K562 (cell line): ENCODE measurements around the gene C9orf50. TPM values are rescaled to one million over a fixed set of nuclear protein-coding genes. Genes with fewer than 3 reads are reported as not detected.

Experiments used
- ATAC-seq: fragments of 200-7000 bp; cut with Tn5 transposase; 3 replicates; pipeline ENCODE4 v1.9.1; 2020; ENCODE audit warnings: moderate library complexity
- BruUV-seq: library from RNA; stranded (reverse); fragments of 400-500 nt; replicated peaks from 2 replicates; lab custom pipeline; 2021; lab: Mats Ljungman, UMichigan
- CTCF ChIA-PET: fragments of 300-600 bp; formaldehyde crosslinking; extraction: SDS; loops from one replicate; lab custom pipeline; 2021; ENCODE audit warnings: low intra/inter-chr PET ratio; lab: Yijun Ruan, JAX
- POLR2A ChIA-PET: fragments of 300-600, 350-650 bp; sonication (Branson Sonifier 250); formaldehyde crosslinking; extraction: SDS; loops from one replicate; lab custom pipeline; 2021; ENCODE audit warnings: antibody characterized with exemption, inconsistent platforms; lab: Yijun Ruan, JAX
- DNase-seq, 4 experiments: peaks; one replicate each; pipeline versions ENCODE4 v3.0.0 to v3.0.0-alpha.2; 2011 to 2018; ENCODE audit warnings: low spot score in 3 of 4, mixed read lengths in 3 of 4; ENCODE audit errors: extremely low read depth in 1 of 4
- FAIRE-seq: peaks from 2 replicates; lab custom pipeline; 2011; peaks lifted over from hg19 to GRCh38; lab: Jason Lieb, UNC
- H2AFZ ChIP-seq: 2 replicates; pipeline ENCODE4 v1.6.0; 2011; ENCODE audit warnings: low read depth, low read length, control low read depth, inconsistent platforms
- H3K27ac ChIP-seq: fragments of 200-600 bp; 3 replicates; pipeline ENCODE4 v1.8.0; 2011; ENCODE audit warnings: low read depth, mild to moderate bottlenecking, control low read depth, inconsistent platforms, low read length, moderate library complexity, mixed read lengths; ENCODE audit errors: extremely low read depth
- H3K27me3 ChIP-seq, 2 experiments: fragments of 300-600 bp in 1 of 2; 2 replicates in 1 of 2; 3 replicates in 1 of 2; pipeline versions ENCODE4 v1.6.0 to v1.8.0; 2011; ENCODE audit warnings: inconsistent platforms in 2 of 2, low read length in 2 of 2, mild to moderate bottlenecking in 1 of 2, mixed read lengths in 1 of 2, moderate library complexity in 1 of 2; ENCODE audit not compliant: control insufficient read depth in 2 of 2, insufficient read depth in 2 of 2
- H3K36me3 ChIP-seq: fragments of 300-600 bp; 3 replicates; pipeline ENCODE4 v1.8.0; 2011; ENCODE audit warnings: mild to moderate bottlenecking, low read length, inconsistent platforms; ENCODE audit not compliant: control insufficient read depth, insufficient read depth
- H3K4me1 ChIP-seq, 2 experiments: fragments of 200-600 bp in 1 of 2; replicated peaks in 1 of 2; 2 replicates in 1 of 2; 3 replicates in 1 of 2; pipeline versions ENCODE4 v1.5.1 to v1.8.0; 2011; ENCODE audit warnings: inconsistent platforms in 2 of 2, low read length in 2 of 2, mild to moderate bottlenecking in 1 of 2, mixed read lengths in 1 of 2, moderate library complexity in 1 of 2; ENCODE audit not compliant: control insufficient read depth in 2 of 2, insufficient read depth in 2 of 2
- H3K4me2 ChIP-seq: 2 replicates; pipeline ENCODE4 v1.6.1; 2011; ENCODE audit warnings: low read length, control low read depth, inconsistent platforms, mixed read lengths; ENCODE audit not compliant: insufficient read depth
- H3K4me3 ChIP-seq: fragments of 200-600 bp; sonication (generic), shearing (Covaris generic); 2 replicates; pipeline ENCODE4 v1.5.1; 2016; ENCODE audit warnings: control low read depth, inconsistent platforms
- H3K79me2 ChIP-seq: fragments of 200-600 bp; 3 replicates; pipeline ENCODE4 v1.8.0; 2011; ENCODE audit warnings: low read length, inconsistent platforms; ENCODE audit not compliant: control insufficient read depth, insufficient read depth
- H3K9ac ChIP-seq, 2 experiments: 2 replicates each; pipeline versions ENCODE4 v1.6.0 to v1.6.1; 2011; ENCODE audit warnings: low read depth in 2 of 2, low read length in 2 of 2, control low read depth in 1 of 2, inconsistent platforms in 1 of 2, mild to moderate bottlenecking in 1 of 2, mixed read lengths in 1 of 2; ENCODE audit not compliant: insufficient read depth in 1 of 2
- H3K9me1 ChIP-seq: one replicate; pipeline ENCODE4 v1.6.0; 2011; ENCODE audit warnings: inconsistent platforms, mild to moderate bottlenecking, low read length, moderate library complexity; ENCODE audit not compliant: control insufficient read depth, insufficient read depth
- H3K9me3 ChIP-seq: replicated peaks from 2 replicates; pipeline ENCODE4 v1.5.1; 2011; ENCODE audit warnings: low read depth, low read length, inconsistent platforms; ENCODE audit not compliant: control insufficient read depth, insufficient read depth
- H4K20me1 ChIP-seq: replicated peaks from 2 replicates; pipeline ENCODE4 v1.6.1; 2011; ENCODE audit warnings: low read length, inconsistent platforms, mixed read lengths; ENCODE audit not compliant: control insufficient read depth, insufficient read depth
- RBFOX2 ChIP-seq: fragments of 200-400 bp; formaldehyde crosslinking; IDR thresholded peaks from 2 replicates; pipeline ENCODE4 v1.6.1; 2017; ENCODE audit warnings: low read depth, mild to moderate bottlenecking, low read length, moderate library complexity
- YY1 ChIP-seq, 3 experiments: IDR thresholded peaks; 2 replicates each; pipeline ENCODE4 v1.6.1; 2011; ENCODE audit warnings: low read length in 2 of 3, mild to moderate bottlenecking in 2 of 3, moderate library complexity in 2 of 3, borderline replicate concordance in 1 of 3, control low read depth in 1 of 3, low read depth in 1 of 3; ENCODE audit not compliant: insufficient read depth in 3 of 3, insufficient replicate concordance in 2 of 3, control insufficient read depth in 1 of 3, insufficient read length in 1 of 3; ENCODE audit errors: extremely low read depth in 1 of 3
- ZFP36 ChIP-seq: fragments of 150-350 bp; IDR thresholded peaks from 2 replicates; pipeline ENCODE4 v1.6.1; 2018; ENCODE audit warnings: low read length, low read depth; ENCODE audit not compliant: partially characterized antibody
- WGBS: fragments of 100-300 bp; shearing (Covaris generic); methylation state at CpG from one replicate; pipeline ENCODE4 v1.1.6; 2016; ENCODE audit warnings: low coverage, mixed read lengths; ENCODE audit not compliant: insufficient coverage; ENCODE audit errors: missing lambda C conversion rate; 5-methylcytosine and 5-hydroxymethylcytosine counted together
- in situ Hi-C: fragments of 300-500 bp; cut with MboI; formaldehyde crosslinking; loops from 4 replicates; pipeline ENCODE4 v1.15.0; 2018; ENCODE audit warnings: inconsistent platforms, mixed read lengths
- intact Hi-C: fragments of 100-400 bp; cut with micrococcal nuclease; formaldehyde crosslinking; loops from 2 replicates; pipeline ENCODE4 v1.14.2; 2022
- polyA plus RNA-seq, 8 experiments: library from polyadenylated mRNA; depleted of rRNA in 4 of 8; stranded (reverse) in 5 of 8; unstranded in 3 of 8; fragments of >200 nt; fragmentation: Nextera tagmentation in 2 of 8; fragmentation: Illumina TruSeq in 1 of 8; extraction: Ambion mirVana in 2 of 8; extraction: Trizol in 1 of 8; gene quantifications; 2 replicates each; pipeline versions ENCODE4 v1.2.1 to v1.2.3, GENCODE V29; 2011 to 2014; ENCODE audit warnings: inconsistent platforms in 1 of 8, missing spikeins in 1 of 8
- total RNA-seq, 7 experiments: library from RNA; depleted of rRNA in 6 of 7; stranded (reverse); fragments of >200 nt in 6 of 7; fragmentation: Illumina TruSeq in 2 of 7; extraction: Trizol in 2 of 7; gene quantifications; 2 replicates each; pipeline versions ENCODE4 v1.2.1 to v1.2.3, GENCODE V29; 2011 to 2021; ENCODE audit warnings: low replicate concordance in 1 of 7
- TF ChIP-seq, protein P1 (sequence below): fragments of 450-650 bp; IDR thresholded peaks from 2 replicates; pipeline ENCODE4 v1.6.1; 2016; ENCODE audit warnings: antibody characterized with exemption

The C9orf50 gene
- total and polyA plus RNA-seq, 9 of the 15 experiments (the other 6 are each of a cell fraction or from before 2014, with no cell fraction given): not detected

DNA sequence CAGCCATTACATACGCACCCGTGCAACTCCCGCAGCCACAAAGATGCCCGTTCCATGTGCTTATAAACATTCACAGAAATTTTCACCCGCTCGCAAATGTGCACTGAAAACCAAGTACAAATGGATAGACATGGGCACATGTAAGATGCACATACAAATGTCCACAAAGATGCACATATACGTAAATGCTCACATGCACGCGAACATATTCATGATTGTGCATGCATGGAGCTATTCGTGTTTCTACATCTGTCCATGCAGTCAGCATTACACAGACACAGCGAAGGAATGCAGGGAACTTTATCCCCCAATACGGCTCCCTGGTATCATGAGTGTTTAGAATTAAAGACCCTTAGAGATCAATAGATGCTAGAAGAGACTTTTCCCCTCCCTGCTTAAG lies 58.4 kb downstream of the C9orf50 start:
- Histone ChIP-seq H3K9me3 (no peaks in the 10 kb centered on the region), H3K9me1 (no peaks in the 10 kb centered on the region), H3K4me2 (no peak overlapping the region), H3K27me3 (no peaks in the 10 kb centered on the region), H3K79me2 (no peaks in the 10 kb centered on the region), H3K4me3 (no peak overlapping the region), H3K4me1 (peaks cover 0 to 35% of the 10 kb centered on the region in 2 experiments; a peak in 3 of 5 replicates), H3K9ac (no peak overlapping the region), H3K27ac (no peak overlapping the region), H3K36me3 (no peaks in the 10 kb centered on the region), H4K20me1 (no peaks in the 10 kb centered on the region), H2AFZ (no peak overlapping the region)
- in situ Hi-C loops (loop anchor here (5.0 kb wide), 1 partner anchor 45 kb away; no protein-coding TSS in a partner anchor), intact Hi-C loops (no loop called here)
- TF ChIP-seq, protein P1, sequence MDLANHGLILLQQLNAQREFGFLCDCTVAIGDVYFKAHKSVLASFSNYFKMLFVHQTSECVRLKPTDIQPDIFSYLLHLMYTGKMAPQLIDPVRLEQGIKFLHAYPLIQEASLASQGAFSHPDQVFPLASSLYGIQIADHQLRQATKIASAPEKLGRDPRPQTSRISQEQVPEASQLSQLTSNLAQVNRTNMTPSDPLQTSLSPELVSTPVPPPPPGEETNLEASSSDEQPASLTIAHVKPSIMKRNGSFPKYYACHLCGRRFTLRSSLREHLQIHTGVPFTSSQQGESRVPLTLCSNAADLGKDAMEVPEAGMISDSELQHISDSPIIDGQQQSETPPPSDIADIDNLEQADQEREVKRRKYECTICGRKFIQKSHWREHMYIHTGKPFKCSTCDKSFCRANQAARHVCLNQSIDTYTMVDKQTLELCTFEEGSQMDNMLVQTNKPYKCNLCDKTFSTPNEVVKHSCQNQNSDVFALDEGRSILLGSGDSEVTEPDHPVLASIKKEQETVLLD: no peak
- no peak for TF ChIP-seq YY1 (IDR thresholded peaks at IDR 0.05; ENCODE audit: borderline replicate concordance in 1 of 3, control insufficient read depth in 1 of 3, extremely low read depth in 1 of 3, insufficient read depth in 3 of 3, insufficient read length in 1 of 3, insufficient replicate concordance in 2 of 3, low read depth in 1 of 3, low read length in 2 of 3)
- no peak for TF ChIP-seq ZFP36
- no peak for TF ChIP-seq RBFOX2
- ChIA-PET POLR2A (interaction anchor here (1.2 kb wide), 1 partner anchor 18 kb away, joined by 3 read pairs; no protein-coding TSS in a partner anchor), CTCF (no interaction called here)
- no peak for ATAC-seq
- no peak for DNase-seq
- WGBS: 30% methylated on average over 12 of the region's 12 CpGs
- no peak for FAIRE-seq
- no TSS peak for BruUV-seq

Other genes starting within 250 kb of the C9orf50 start
Only the 7 nearest of the 8 such genes appear.
- gene NTMT1, start 5.1 kb upstream of the C9orf50 start, total RNA-seq (2014; rRNA removed): 116 and 120 TPM in 2 replicates
- 49.6 and 59.2 TPM in 2 replicates for gene NTMT1, start 5.1 kb upstream of the C9orf50 start, total RNA-seq (2014; rRNA removed; fragmentation: Illumina TruSeq; extraction: Trizol)
- gene NTMT1, start 5.1 kb upstream of the C9orf50 start, total RNA-seq (2015; rRNA removed; fragmentation: Illumina TruSeq; extraction: Trizol): 74.3 and 78.1 TPM in 2 replicates
- gene NTMT1, start 5.1 kb upstream of the C9orf50 start, total RNA-seq (2021): 108 and 110 TPM in 2 replicates
- 74.7 and 79.2 TPM in 2 replicates for gene NTMT1, start 5.1 kb upstream of the C9orf50 start, polyA plus RNA-seq (2011; rRNA removed)
- 80.6 and 113 TPM in 2 replicates for gene NTMT1, start 5.1 kb upstream of the C9orf50 start, polyA plus RNA-seq (2014; fragmentation: Illumina TruSeq; extraction: Trizol)
- 10 to 100 TPM; 42.1 to 67.0 TPM for gene NTMT1, start 5.1 kb upstream of the C9orf50 start, polyA plus RNA-seq (2014; fragmentation: Nextera tagmentation; extraction: Ambion mirVana)
- 111 and 121 TPM in 2 replicates for gene NTMT1, start 5.1 kb upstream of the C9orf50 start, polyA plus RNA-seq (2014; rRNA removed)
- gene ASB6, start 21.1 kb upstream of the C9orf50 start, total RNA-seq (2014; rRNA removed): 12.4 and 15.8 TPM in 2 replicates
- gene ASB6, start 21.1 kb upstream of the C9orf50 start, total RNA-seq (2014; rRNA removed; fragmentation: Illumina TruSeq; extraction: Trizol): 4.1 and 4.9 TPM in 2 replicates
- gene ASB6, start 21.1 kb upstream of the C9orf50 start, total RNA-seq (2015; rRNA removed; fragmentation: Illumina TruSeq; extraction: Trizol): 8.6 TPM in 2 replicates
- gene ASB6, start 21.1 kb upstream of the C9orf50 start, total RNA-seq (2021): 17.1 and 17.3 TPM in 2 replicates
- gene ASB6, start 21.1 kb upstream of the C9orf50 start, polyA plus RNA-seq (2011; rRNA removed): 11.3 and 13.1 TPM in 2 replicates
- gene ASB6, start 21.1 kb upstream of the C9orf50 start, polyA plus RNA-seq (2014; fragmentation: Illumina TruSeq; extraction: Trizol): 12.8 and 13.1 TPM in 2 replicates
- 1 to 10 TPM in 1 of 2 experiments, under 1 TPM in 1; 0.92 to 1.1 TPM for gene ASB6, start 21.1 kb upstream of the C9orf50 start, polyA plus RNA-seq (2014; fragmentation: Nextera tagmentation; extraction: Ambion mirVana)
- 17.8 and 19.5 TPM in 2 replicates for gene ASB6, start 21.1 kb upstream of the C9orf50 start, polyA plus RNA-seq (2014; rRNA removed)
- not detected in 2 replicates for gene PRRX2, start 44.5 kb upstream of the C9orf50 start, total RNA-seq (2014; rRNA removed)
- not detected in 2 replicates for gene PRRX2, start 44.5 kb upstream of the C9orf50 start, total RNA-seq (2014; rRNA removed; fragmentation: Illumina TruSeq; extraction: Trizol)
- gene PRRX2, start 44.5 kb upstream of the C9orf50 start, total RNA-seq (2015; rRNA removed; fragmentation: Illumina TruSeq; extraction: Trizol): not detected in 2 replicates
- not detected in 2 replicates for gene PRRX2, start 44.5 kb upstream of the C9orf50 start, total RNA-seq (2021)
- gene PRRX2, start 44.5 kb upstream of the C9orf50 start, polyA plus RNA-seq (2011; rRNA removed): not detected in 2 replicates
- gene PRRX2, start 44.5 kb upstream of the C9orf50 start, polyA plus RNA-seq (2014; fragmentation: Illumina TruSeq; extraction: Trizol): not detected in 2 replicates
- not detected for gene PRRX2, start 44.5 kb upstream of the C9orf50 start, polyA plus RNA-seq (2014; fragmentation: Nextera tagmentation; extraction: Ambion mirVana)
- gene PRRX2, start 44.5 kb upstream of the C9orf50 start, polyA plus RNA-seq (2014; rRNA removed): 0.21 TPM in 1 of 2 replicates, not detected in the other
- 0.08 TPM in 1 of 2 replicates, not detected in the other for gene PTGES, start 131.9 kb upstream of the C9orf50 start, total RNA-seq (2014; rRNA removed)
- not detected in 2 replicates for gene PTGES, start 131.9 kb upstream of the C9orf50 start, total RNA-seq (2014; rRNA removed; fragmentation: Illumina TruSeq; extraction: Trizol)
- gene PTGES, start 131.9 kb upstream of the C9orf50 start, total RNA-seq (2015; rRNA removed; fragmentation: Illumina TruSeq; extraction: Trizol): not detected in 2 replicates
- gene PTGES, start 131.9 kb upstream of the C9orf50 start, total RNA-seq (2021): not detected in 2 replicates
- gene PTGES, start 131.9 kb upstream of the C9orf50 start, polyA plus RNA-seq (2011; rRNA removed): 0.05 and 0.13 TPM in 2 replicates
- gene PTGES, start 131.9 kb upstream of the C9orf50 start, polyA plus RNA-seq (2014; fragmentation: Illumina TruSeq; extraction: Trizol): 0.11 TPM in 1 of 2 replicates, not detected in the other
- gene PTGES, start 131.9 kb upstream of the C9orf50 start, polyA plus RNA-seq (2014; fragmentation: Nextera tagmentation; extraction: Ambion mirVana): not detected
- gene PTGES, start 131.9 kb upstream of the C9orf50 start, polyA plus RNA-seq (2014; rRNA removed): not detected in 2 replicates
- 21.5 and 24.5 TPM in 2 replicates for gene TOR1B, start 182.1 kb upstream of the C9orf50 start, total RNA-seq (2014; rRNA removed)
- 23.4 and 23.9 TPM in 2 replicates for gene TOR1B, start 182.1 kb upstream of the C9orf50 start, total RNA-seq (2014; rRNA removed; fragmentation: Illumina TruSeq; extraction: Trizol)
- gene TOR1B, start 182.1 kb upstream of the C9orf50 start, total RNA-seq (2015; rRNA removed; fragmentation: Illumina TruSeq; extraction: Trizol): 23.7 and 25.4 TPM in 2 replicates
- 28.6 and 28.7 TPM in 2 replicates for gene TOR1B, start 182.1 kb upstream of the C9orf50 start, total RNA-seq (2021)
- gene TOR1B, start 182.1 kb upstream of the C9orf50 start, polyA plus RNA-seq (2011; rRNA removed): 28.9 and 36.5 TPM in 2 replicates
- 24.6 and 27.0 TPM in 2 replicates for gene TOR1B, start 182.1 kb upstream of the C9orf50 start, polyA plus RNA-seq (2014; fragmentation: Illumina TruSeq; extraction: Trizol)
- 1 to 10 TPM; 4.2 to 6.9 TPM for gene TOR1B, start 182.1 kb upstream of the C9orf50 start, polyA plus RNA-seq (2014; fragmentation: Nextera tagmentation; extraction: Ambion mirVana)
- gene TOR1B, start 182.1 kb upstream of the C9orf50 start, polyA plus RNA-seq (2014; rRNA removed): 28.1 and 29.2 TPM in 2 replicates
- 44.4 and 46.0 TPM in 2 replicates for gene TOR1A, start 203.0 kb upstream of the C9orf50 start, total RNA-seq (2014; rRNA removed)
- 39.9 and 45.9 TPM in 2 replicates for gene TOR1A, start 203.0 kb upstream of the C9orf50 start, total RNA-seq (2014; rRNA removed; fragmentation: Illumina TruSeq; extraction: Trizol)
- gene TOR1A, start 203.0 kb upstream of the C9orf50 start, total RNA-seq (2015; rRNA removed; fragmentation: Illumina TruSeq; extraction: Trizol): 54.3 and 55.5 TPM in 2 replicates
- gene TOR1A, start 203.0 kb upstream of the C9orf50 start, total RNA-seq (2021): 49.5 and 51.3 TPM in 2 replicates
- 74.8 and 85.8 TPM in 2 replicates for gene TOR1A, start 203.0 kb upstream of the C9orf50 start, polyA plus RNA-seq (2011; rRNA removed)
- 68.9 and 74.0 TPM in 2 replicates for gene TOR1A, start 203.0 kb upstream of the C9orf50 start, polyA plus RNA-seq (2014; fragmentation: Illumina TruSeq; extraction: Trizol)
- gene TOR1A, start 203.0 kb upstream of the C9orf50 start, polyA plus RNA-seq (2014; fragmentation: Nextera tagmentation; extraction: Ambion mirVana): 1 to 10 TPM; 4.5 to 9.9 TPM
- 67.9 and 74.7 TPM in 2 replicates for gene TOR1A, start 203.0 kb upstream of the C9orf50 start, polyA plus RNA-seq (2014; rRNA removed)
- gene C9orf78, start 214.2 kb upstream of the C9orf50 start, total RNA-seq (2014; rRNA removed): 196 and 199 TPM in 2 replicates
- 199 and 240 TPM in 2 replicates for gene C9orf78, start 214.2 kb upstream of the C9orf50 start, total RNA-seq (2014; rRNA removed; fragmentation: Illumina TruSeq; extraction: Trizol)
- gene C9orf78, start 214.2 kb upstream of the C9orf50 start, total RNA-seq (2015; rRNA removed; fragmentation: Illumina TruSeq; extraction: Trizol): 220 and 223 TPM in 2 replicates
- 89.0 and 94.6 TPM in 2 replicates for gene C9orf78, start 214.2 kb upstream of the C9orf50 start, total RNA-seq (2021)
- gene C9orf78, start 214.2 kb upstream of the C9orf50 start, polyA plus RNA-seq (2011; rRNA removed): 109 and 202 TPM in 2 replicates
- gene C9orf78, start 214.2 kb upstream of the C9orf50 start, polyA plus RNA-seq (2014; fragmentation: Illumina TruSeq; extraction: Trizol): 210 and 222 TPM in 2 replicates
- 100 to 1,000 TPM; 132 to 266 TPM for gene C9orf78, start 214.2 kb upstream of the C9orf50 start, polyA plus RNA-seq (2014; fragmentation: Nextera tagmentation; extraction: Ambion mirVana)
- gene C9orf78, start 214.2 kb upstream of the C9orf50 start, polyA plus RNA-seq (2014; rRNA removed): 228 and 240 TPM in 2 replicates